HG03039 (cell line): ENCODE data around the gene ARMH2.

Experiments
- ATAC-seq: cut with Tn5 transposase; IDR thresholded peaks from one replicate; pipeline ENCODE4 v1.9.1; 2021; ENCODE audit warnings: mild to moderate bottlenecking, moderate library complexity; ENCODE audit not compliant: unreplicated experiment

ARMH2 gene

GRCh38 chr6:24821860-24822444 lies 23.2 kb upstream of the ARMH2 start:
- no peak for ATAC-seq

GRCh38 chr6:24818346-24818745 lies 19.6 kb upstream of the ARMH2 start:
- ATAC-seq = no peak

GRCh38 chr6:24809728-24810127 lies 11.0 kb upstream of the ARMH2 start:
- no peak for ATAC-seq

- ATAC-seq = no peak
Observed at GRCh38 chr6:24807584-24807983, 8.9 kb upstream of the ARMH2 start.

- ATAC-seq = no peak
Observed at GRCh38 chr6:24802271-24803059, 3.7 kb upstream of the ARMH2 start.

GRCh38 chr6:24799541-24799915 lies 811 bp upstream of the ARMH2 start:
- no peak for ATAC-seq

- no peak for ATAC-seq
Observed at GRCh38 chr6:24797596-24798216, 1.0 kb downstream of the ARMH2 start.

- no peak for ATAC-seq
Observed at GRCh38 chr6:24796616-24797290, 2.0 kb downstream of the ARMH2 start.

- ATAC-seq = no peak
Observed at GRCh38 chr6:24795106-24795505, 3.6 kb downstream of the ARMH2 start.

- no peak for ATAC-seq
Observed at GRCh38 chr6:24788031-24788665, 10.6 kb downstream of the ARMH2 start.

GRCh38 chr6:24780206-24780605 lies 18.5 kb downstream of the ARMH2 start:
- ATAC-seq = no peak

- ATAC-seq = no peak
Observed at GRCh38 chr6:24779416-24780016, 19.2 kb downstream of the ARMH2 start.

GRCh38 chr6:24778878-24779277 lies 19.8 kb downstream of the ARMH2 start:
- no peak for ATAC-seq

- no peak for ATAC-seq
Observed at GRCh38 chr6:24778121-24778520, 20.6 kb downstream of the ARMH2 start.

GRCh38 chr6:24777227-24777626 lies 21.5 kb downstream of the ARMH2 start:
- ATAC-seq = no peak

- peak; percentile 15 for ATAC-seq
Observed at GRCh38 chr6:24775520-24776058, 23.1 kb downstream of the ARMH2 start.

- peak; percentile 90 for ATAC-seq
Observed at GRCh38 chr6:24774696-24775519, 23.8 kb downstream of the ARMH2 start, which contains the start of gene GMNN. TSS of gene GMNN (plus strand) at chr6:24774937. CDS start at chr6:24777247, 2,310 bp downstream.

GRCh38 chr6:24768361-24768760 lies 30.4 kb downstream of the ARMH2 start:
- ATAC-seq = no peak

GRCh38 chr6:24766680-24767462 lies 31.8 kb downstream of the ARMH2 start:
- ATAC-seq = no peak
